ENCODE data around the gene ST6GALNAC3.

ST6GALNAC3 gene

DNA sequence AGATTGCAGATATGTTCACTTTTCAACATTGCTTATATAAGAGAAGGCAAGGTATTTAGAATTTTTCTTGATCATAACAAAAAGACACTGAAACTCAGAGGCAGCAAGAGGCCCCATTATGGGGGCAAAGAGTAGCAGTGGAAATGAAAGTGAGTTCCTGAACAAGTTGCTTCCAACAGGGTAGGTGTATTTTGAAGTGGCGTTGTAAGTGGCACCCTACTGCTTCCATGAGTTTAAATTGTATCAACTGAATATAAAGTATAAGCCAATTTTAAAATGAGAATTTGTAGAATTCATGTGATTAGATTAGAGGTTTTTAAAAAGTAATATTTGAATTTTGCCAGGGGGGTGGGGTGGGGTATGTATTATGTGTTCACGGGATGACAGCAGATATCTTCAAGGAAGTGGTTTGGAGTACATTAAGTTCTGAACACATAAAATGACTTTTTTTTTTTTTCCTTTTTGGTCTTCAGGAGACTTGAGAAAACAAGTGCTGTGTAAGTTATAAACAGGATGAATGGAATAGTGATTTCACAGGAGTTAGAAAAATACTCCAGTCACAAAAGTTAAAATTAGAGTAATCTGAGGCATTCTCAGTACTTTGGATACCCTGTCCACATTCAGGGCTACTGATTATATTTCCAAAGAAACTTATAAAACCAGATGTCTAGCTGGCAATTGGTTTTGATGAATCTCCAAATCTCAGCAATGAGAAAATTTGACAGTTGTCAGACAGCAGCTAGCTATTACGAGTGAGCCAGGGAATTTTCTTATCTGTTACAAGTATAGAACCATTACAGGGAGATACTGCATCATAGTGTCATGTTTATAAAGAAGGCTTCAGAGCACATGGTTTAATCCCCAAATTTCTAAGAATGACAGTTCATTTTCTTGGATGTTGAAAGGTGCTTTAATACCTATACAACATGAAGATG, 182.0 kb downstream of the ST6GALNAC3 start:
- H3K9me3 ChIP-seq (ENCODE audit: insufficient read depth, low read depth, low read length) = no peaks in the 10 kb centered on the region
- no peaks in the 10 kb centered on the region for H3K36me3 ChIP-seq (ENCODE audit: insufficient read depth, low read length)
- TF ChIP-seq EZH2phosphoT487 (IDR thresholded peaks at IDR 0.05; ENCODE audit: borderline replicate concordance) = no peak
- TF ChIP-seq, protein P1, sequence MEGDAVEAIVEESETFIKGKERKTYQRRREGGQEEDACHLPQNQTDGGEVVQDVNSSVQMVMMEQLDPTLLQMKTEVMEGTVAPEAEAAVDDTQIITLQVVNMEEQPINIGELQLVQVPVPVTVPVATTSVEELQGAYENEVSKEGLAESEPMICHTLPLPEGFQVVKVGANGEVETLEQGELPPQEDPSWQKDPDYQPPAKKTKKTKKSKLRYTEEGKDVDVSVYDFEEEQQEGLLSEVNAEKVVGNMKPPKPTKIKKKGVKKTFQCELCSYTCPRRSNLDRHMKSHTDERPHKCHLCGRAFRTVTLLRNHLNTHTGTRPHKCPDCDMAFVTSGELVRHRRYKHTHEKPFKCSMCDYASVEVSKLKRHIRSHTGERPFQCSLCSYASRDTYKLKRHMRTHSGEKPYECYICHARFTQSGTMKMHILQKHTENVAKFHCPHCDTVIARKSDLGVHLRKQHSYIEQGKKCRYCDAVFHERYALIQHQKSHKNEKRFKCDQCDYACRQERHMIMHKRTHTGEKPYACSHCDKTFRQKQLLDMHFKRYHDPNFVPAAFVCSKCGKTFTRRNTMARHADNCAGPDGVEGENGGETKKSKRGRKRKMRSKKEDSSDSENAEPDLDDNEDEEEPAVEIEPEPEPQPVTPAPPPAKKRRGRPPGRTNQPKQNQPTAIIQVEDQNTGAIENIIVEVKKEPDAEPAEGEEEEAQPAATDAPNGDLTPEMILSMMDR (conservative IDR thresholded peaks at IDR 0.05; ENCODE audit: low read length) = no peak
- H3K4me3 ChIP-seq (ENCODE audit: low read length, poor library complexity, severe bottlenecking) = peak overlapping the region; percentile 52
- no peaks in the 10 kb centered on the region for H3K79me2 ChIP-seq (ENCODE audit: insufficient read depth, low read length)
- H4K20me1 ChIP-seq (ENCODE audit: insufficient read depth, low read length, poor library complexity, severe bottlenecking) = no peaks in the 10 kb centered on the region
- H3F3A ChIP-seq (ENCODE audit: low read depth) = no peaks in the 10 kb centered on the region
- peak overlapping the region; percentile 16 for H3K9ac ChIP-seq (ENCODE audit: low read depth, low read length, poor library complexity, severe bottlenecking)
- peak overlapping the region; percentile 80 for H2AFZ ChIP-seq (ENCODE audit: low read length)
- H3K9me2 ChIP-seq (replicated peaks; ENCODE audit: low read depth, low read length) = no peaks in the 10 kb centered on the region
- peak overlapping the region; percentile 74 for H3K4me2 ChIP-seq (ENCODE audit: low read depth, low read length, poor library complexity, severe bottlenecking)
- no peaks in the 10 kb centered on the region for H3K27me3 ChIP-seq (ENCODE audit: insufficient read depth, low read length, poor library complexity, severe bottlenecking)
- peaks cover 58% of the 10 kb centered on the region for H3K4me1 ChIP-seq (ENCODE audit: insufficient read depth, low read length, poor library complexity, severe bottlenecking)

DNA sequence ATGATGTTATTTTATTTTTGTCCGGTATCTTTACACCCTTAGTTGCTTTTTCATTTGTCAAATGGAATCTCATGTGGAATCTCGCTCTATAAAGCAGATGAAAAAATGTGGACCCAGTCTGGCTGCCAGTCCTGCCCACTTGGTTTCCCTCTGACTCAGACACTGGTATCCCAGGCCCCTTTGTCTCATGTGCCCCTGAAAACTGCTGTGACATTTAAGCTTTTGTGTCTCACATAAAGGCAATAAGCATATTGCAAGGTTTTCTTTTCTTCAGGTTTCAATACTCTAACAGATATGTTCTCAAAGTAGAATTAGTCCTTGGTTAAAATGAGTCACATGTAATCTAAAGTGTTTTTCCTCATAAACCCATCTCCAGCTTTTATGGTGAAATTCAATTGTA, 183.3 kb downstream of the ST6GALNAC3 start:
- H3K79me2 ChIP-seq (ENCODE audit: insufficient read depth, low read length) = no peaks in the 10 kb centered on the region
- no peaks in the 10 kb centered on the region for H3F3A ChIP-seq (ENCODE audit: low read depth)
- H3K9ac ChIP-seq (ENCODE audit: low read depth, low read length, poor library complexity, severe bottlenecking) = no peak overlapping the region
- H3K9me2 ChIP-seq (replicated peaks; ENCODE audit: low read depth, low read length) = no peaks in the 10 kb centered on the region
- H3K4me1 ChIP-seq (ENCODE audit: insufficient read depth, low read length, poor library complexity, severe bottlenecking) = peaks cover 58% of the 10 kb centered on the region
- H3K9me3 ChIP-seq (ENCODE audit: insufficient read depth, low read depth, low read length) = no peaks in the 10 kb centered on the region
- no peaks in the 10 kb centered on the region for H3K27me3 ChIP-seq (ENCODE audit: insufficient read depth, low read length, poor library complexity, severe bottlenecking)
- no peaks in the 10 kb centered on the region for H3K36me3 ChIP-seq (ENCODE audit: insufficient read depth, low read length)
- H4K20me1 ChIP-seq (ENCODE audit: insufficient read depth, low read length, poor library complexity, severe bottlenecking) = no peaks in the 10 kb centered on the region
- H2AFZ ChIP-seq (ENCODE audit: low read length) = no peak overlapping the region
- H3K4me3 ChIP-seq (ENCODE audit: low read length, poor library complexity, severe bottlenecking) = no peak overlapping the region
- H3K4me2 ChIP-seq (ENCODE audit: low read depth, low read length, poor library complexity, severe bottlenecking) = no peak overlapping the region
- no peak for TF ChIP-seq EZH2phosphoT487 (IDR thresholded peaks at IDR 0.05; ENCODE audit: borderline replicate concordance)
- TF ChIP-seq, protein P1 (conservative IDR thresholded peaks at IDR 0.05; ENCODE audit: low read length) = no peak

DNA sequence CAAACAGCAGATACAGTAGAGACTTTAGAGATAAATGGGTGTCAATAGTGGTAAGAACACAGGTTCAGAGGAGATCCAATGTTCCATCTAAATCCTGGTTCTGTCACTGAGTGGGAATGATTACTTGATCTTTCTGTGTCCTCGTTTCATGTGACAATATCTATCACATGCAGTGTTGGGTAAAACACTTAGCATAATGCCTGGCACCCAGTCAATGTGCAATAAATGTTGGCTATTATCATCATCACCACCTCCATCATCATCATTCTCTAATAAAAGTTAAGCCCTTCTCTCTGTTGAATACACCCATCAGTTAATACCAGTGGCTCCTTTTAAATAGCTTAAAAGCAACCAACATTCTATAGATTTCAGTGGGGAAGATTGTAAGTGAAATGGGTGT, 184.7 kb downstream of the ST6GALNAC3 start:
- Histone ChIP-seq H2AFZ (ENCODE audit: low read length) (no peak overlapping the region), H4K20me1 (ENCODE audit: insufficient read depth, low read length, poor library complexity, severe bottlenecking) (no peaks in the 10 kb centered on the region), H3K4me3 (ENCODE audit: low read length, poor library complexity, severe bottlenecking) (no peak overlapping the region), H3K9ac (ENCODE audit: low read depth, low read length, poor library complexity, severe bottlenecking) (no peak overlapping the region), H3K36me3 (ENCODE audit: insufficient read depth, low read length) (no peaks in the 10 kb centered on the region), H3K27me3 (ENCODE audit: insufficient read depth, low read length, poor library complexity, severe bottlenecking) (no peaks in the 10 kb centered on the region), H3K4me2 (ENCODE audit: low read depth, low read length, poor library complexity, severe bottlenecking) (no peak overlapping the region), H3K9me2 (replicated peaks; ENCODE audit: low read depth, low read length) (no peaks in the 10 kb centered on the region), H3K79me2 (ENCODE audit: insufficient read depth, low read length) (no peaks in the 10 kb centered on the region), H3F3A (ENCODE audit: low read depth) (no peaks in the 10 kb centered on the region), H3K4me1 (ENCODE audit: insufficient read depth, low read length, poor library complexity, severe bottlenecking) (peaks cover 56% of the 10 kb centered on the region), H3K9me3 (ENCODE audit: insufficient read depth, low read depth, low read length) (no peaks in the 10 kb centered on the region)
- TF ChIP-seq, protein P1 (conservative IDR thresholded peaks at IDR 0.05; ENCODE audit: low read length) = no peak
- no peak for TF ChIP-seq EZH2phosphoT487 (IDR thresholded peaks at IDR 0.05; ENCODE audit: borderline replicate concordance)

All from Loucy (cell line).